Body of pancreas (tissue), 4 donors: Measurements from ENCODE around the gene GJD4.

Experiments used
- POLR2A ChIP-seq, 3 donors: fragments of 450-650 bp; IDR thresholded peaks; one replicate each; pipeline ENCODE4 v1.6.1; 2016; ENCODE audit warnings: antibody characterized with exemption in 3 of 3, mild to moderate bottlenecking in 2 of 3
- TF ChIP-seq, protein P1 (sequence below), 7 experiments: fragments of 450-650 bp in 4 of 7; fragments of 200-600 bp in 3 of 7; sonication (generic) in 3 of 7; IDR thresholded peaks; one replicate each; pipeline ENCODE4 v1.5.1; 2016 to 2019; ENCODE audit warnings: antibody characterized with exemption in 7 of 7

- TF ChIP-seq, protein P1, sequence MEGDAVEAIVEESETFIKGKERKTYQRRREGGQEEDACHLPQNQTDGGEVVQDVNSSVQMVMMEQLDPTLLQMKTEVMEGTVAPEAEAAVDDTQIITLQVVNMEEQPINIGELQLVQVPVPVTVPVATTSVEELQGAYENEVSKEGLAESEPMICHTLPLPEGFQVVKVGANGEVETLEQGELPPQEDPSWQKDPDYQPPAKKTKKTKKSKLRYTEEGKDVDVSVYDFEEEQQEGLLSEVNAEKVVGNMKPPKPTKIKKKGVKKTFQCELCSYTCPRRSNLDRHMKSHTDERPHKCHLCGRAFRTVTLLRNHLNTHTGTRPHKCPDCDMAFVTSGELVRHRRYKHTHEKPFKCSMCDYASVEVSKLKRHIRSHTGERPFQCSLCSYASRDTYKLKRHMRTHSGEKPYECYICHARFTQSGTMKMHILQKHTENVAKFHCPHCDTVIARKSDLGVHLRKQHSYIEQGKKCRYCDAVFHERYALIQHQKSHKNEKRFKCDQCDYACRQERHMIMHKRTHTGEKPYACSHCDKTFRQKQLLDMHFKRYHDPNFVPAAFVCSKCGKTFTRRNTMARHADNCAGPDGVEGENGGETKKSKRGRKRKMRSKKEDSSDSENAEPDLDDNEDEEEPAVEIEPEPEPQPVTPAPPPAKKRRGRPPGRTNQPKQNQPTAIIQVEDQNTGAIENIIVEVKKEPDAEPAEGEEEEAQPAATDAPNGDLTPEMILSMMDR (IDR thresholded peaks at IDR 0.05): no peak
- TF ChIP-seq POLR2A (IDR thresholded peaks at IDR 0.05): no peak
Measured at GRCh38 chr10:35585356-35585755, 19.8 kb upstream of the GJD4 start.
